ENCODE data around the gene SLC12A9. TPM values are rescaled to one million over a fixed set of nuclear protein-coding genes. Genes with fewer than 3 reads are reported as not detected.

Gene SLC12A9
- total RNA-seq, 4 donors from 2014 or later, result 21.0 to 46.2 (median 23.1) TPM

DNA sequence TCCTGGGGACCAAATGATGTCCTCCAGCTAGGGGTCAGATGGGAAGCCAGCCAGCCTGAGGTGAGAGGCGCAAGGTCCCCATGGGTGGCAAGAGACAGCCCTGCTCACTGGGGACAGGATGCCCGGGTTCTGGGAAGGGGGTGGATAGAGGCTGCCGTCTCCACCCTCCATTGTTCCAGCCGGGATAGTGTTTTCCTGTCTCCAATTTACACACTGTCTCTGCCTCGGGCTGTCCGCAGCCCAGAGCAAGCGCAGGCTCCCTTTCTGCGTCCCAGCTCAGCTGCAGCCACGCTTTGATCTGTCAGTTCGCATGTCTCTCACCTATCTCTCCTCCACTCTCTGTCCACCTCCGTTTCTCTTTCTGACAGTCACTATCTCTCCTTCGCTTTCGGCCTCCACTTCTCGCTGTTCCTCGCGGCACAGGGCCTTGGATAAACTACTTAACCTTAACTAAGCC lies 27.3 kb upstream of the SLC12A9 start:
- peaks cover 14% of the 10 kb centered on the region for H3K27me3 ChIP-seq
- TF ChIP-seq POLR2AphosphoS5 (IDR thresholded peaks at IDR 0.05) (no peak), EP300 (IDR thresholded peaks at IDR 0.05; ENCODE audit: low read depth) (no peak), POLR2A (IDR thresholded peaks at IDR 0.05) (peak; percentile 12)
- TF ChIP-seq, protein P1, sequence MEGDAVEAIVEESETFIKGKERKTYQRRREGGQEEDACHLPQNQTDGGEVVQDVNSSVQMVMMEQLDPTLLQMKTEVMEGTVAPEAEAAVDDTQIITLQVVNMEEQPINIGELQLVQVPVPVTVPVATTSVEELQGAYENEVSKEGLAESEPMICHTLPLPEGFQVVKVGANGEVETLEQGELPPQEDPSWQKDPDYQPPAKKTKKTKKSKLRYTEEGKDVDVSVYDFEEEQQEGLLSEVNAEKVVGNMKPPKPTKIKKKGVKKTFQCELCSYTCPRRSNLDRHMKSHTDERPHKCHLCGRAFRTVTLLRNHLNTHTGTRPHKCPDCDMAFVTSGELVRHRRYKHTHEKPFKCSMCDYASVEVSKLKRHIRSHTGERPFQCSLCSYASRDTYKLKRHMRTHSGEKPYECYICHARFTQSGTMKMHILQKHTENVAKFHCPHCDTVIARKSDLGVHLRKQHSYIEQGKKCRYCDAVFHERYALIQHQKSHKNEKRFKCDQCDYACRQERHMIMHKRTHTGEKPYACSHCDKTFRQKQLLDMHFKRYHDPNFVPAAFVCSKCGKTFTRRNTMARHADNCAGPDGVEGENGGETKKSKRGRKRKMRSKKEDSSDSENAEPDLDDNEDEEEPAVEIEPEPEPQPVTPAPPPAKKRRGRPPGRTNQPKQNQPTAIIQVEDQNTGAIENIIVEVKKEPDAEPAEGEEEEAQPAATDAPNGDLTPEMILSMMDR (IDR thresholded peaks at IDR 0.05), result peak in 1 of 5 experiments; percentile 1
- peak overlapping the region in 3 of 4 donors; percentile 62 to 85 (median 81) for H3K4me3 ChIP-seq
- 9 to 25% methylated on average over 12 to 16 of the region's 16 CpGs for WGBS, 2 donors (ENCODE audit: low coverage in 1 of 2)
- DNase-seq, result no peak
- intact Hi-C loops (cut with DNase I; ENCODE audit: low total_unique reads), result no loop called here
- H3K36me3 ChIP-seq, result peaks cover 0 to 18% (median 2%) of the 10 kb centered on the region in 4 donors
- H3K27ac ChIP-seq, result peak overlapping the region; percentile 81 to 94 (median 90)
- H3K4me1 ChIP-seq, result peaks cover 0 to 39% (median 34%) of the 10 kb centered on the region in 4 donors
- no peaks in the 10 kb centered on the region for H3K9me3 ChIP-seq
- in situ Hi-C loops (cut with MboI; ENCODE audit: low pct_ligation_motif_present in 1 of 4, low pct_unique_long_range_greater_than_20kb in 1 of 4, low sequenced_read_pairs in 3 of 4), result no loop called here

DNA sequence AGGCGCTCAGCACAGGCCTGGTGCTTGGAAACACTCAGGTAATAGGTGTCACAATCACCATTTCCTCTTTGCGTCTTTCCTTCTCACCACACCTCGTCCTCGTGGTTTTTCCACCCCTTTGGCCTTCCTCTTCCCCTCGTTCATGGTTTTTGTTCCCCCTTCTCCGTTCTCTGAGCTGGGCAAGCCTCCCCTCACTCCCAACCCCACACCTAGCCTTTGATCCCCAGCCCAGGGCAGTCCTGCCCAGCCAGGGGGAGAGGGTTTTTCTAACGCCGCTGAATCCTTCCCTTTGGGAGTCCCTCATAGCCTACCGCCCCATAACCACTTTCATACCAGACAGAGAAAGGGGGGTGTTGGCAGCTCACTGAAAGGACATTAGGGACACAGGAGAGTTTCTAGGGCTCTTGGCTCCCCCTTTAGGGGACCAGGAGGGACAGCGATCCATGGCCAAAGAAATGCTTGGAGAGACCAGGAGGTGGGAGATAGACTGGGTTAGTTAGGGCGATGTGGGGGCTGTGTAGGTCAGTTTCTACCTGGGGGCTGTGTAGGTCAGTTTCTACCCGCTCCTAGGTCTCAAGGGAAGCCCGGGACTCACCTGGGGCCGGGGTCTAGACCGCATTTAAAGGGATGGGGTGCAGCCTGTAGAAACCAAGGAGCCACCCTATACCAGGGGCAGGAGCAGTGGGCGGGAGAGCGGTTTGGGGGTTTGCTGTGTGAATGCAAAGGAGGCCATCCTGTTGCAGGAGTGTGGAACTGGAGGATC lies 26.6 kb upstream of the SLC12A9 start:
- in situ Hi-C loops (cut with MboI; ENCODE audit: low pct_ligation_motif_present in 1 of 4, low pct_unique_long_range_greater_than_20kb in 1 of 4, low sequenced_read_pairs in 3 of 4) (no loop called here), intact Hi-C loops (cut with DNase I; ENCODE audit: low total_unique reads) (no loop called here)
- Histone ChIP-seq H3K27ac (peak overlapping the region; percentile 81 to 94 (median 90)), H3K9me3 (no peaks in the 10 kb centered on the region), H3K27me3 (peaks cover 14% of the 10 kb centered on the region), H3K36me3 (peaks cover 0 to 18% (median 2%) of the 10 kb centered on the region in 4 donors), H3K4me1 (peaks cover 0 to 39% (median 34%) of the 10 kb centered on the region in 4 donors), H3K4me3 (peak overlapping the region; percentile 62 to 85 (median 79))
- DNase-seq, result no peak
- no peak for TF ChIP-seq EP300 (IDR thresholded peaks at IDR 0.05; ENCODE audit: low read depth)
- TF ChIP-seq, protein P1 (IDR thresholded peaks at IDR 0.05), result no peak
- TF ChIP-seq POLR2AphosphoS5 (IDR thresholded peaks at IDR 0.05), result no peak
- TF ChIP-seq POLR2A (IDR thresholded peaks at IDR 0.05), result no peak
- 9 to 13% methylated on average over 6 to 17 of the region's 17 CpGs for WGBS, 2 donors (ENCODE audit: low coverage in 1 of 2)

DNA sequence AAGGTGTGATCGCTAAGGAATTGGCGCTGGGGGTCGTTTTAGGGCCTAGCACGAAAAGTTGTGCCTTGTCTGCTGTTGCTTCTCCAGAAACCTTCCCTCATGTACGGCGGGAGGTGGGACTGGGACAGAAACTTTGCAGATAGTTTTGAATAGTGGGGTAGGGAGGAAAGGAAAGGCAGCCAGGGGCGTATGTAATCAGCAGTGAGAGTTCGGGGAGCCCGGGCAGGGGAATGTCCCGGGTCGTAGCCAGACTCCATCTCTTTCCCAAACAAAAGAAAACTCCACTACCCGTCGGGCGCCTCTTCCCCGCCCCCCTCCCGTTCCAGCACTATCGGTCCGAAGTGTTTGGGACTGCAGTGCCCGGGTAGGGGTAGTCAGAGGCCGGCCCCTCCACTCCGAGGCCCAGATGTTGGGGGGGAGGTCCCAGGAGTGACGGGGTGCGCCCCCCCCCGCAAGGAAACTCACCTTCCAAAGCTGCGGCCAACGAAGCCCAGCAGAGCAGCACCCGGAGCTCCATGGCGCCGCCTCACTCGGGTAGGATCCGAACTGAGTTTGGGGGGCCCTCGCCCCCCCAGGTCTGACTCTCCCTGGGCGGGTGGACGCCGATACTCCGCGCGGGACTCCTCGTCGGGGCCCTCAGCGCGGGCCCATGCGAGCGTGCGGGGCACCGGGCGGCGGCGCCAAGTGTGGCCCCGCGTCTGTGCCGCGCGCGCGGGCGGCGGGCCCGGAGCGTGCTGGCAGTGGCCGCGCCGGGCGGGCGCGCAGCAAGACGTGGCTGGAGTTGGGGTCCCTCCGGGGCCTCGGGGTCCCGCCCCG lies 25.8 kb upstream of the SLC12A9 start:
- Histone ChIP-seq H3K4me3 (peak overlapping the region; percentile 62 to 85 (median 79)), H3K36me3 (peaks cover 0 to 15% (median under 1%) of the 10 kb centered on the region in 4 donors), H3K27me3 (peaks cover 14% of the 10 kb centered on the region), H3K4me1 (peaks cover 0 to 41% (median 36%) of the 10 kb centered on the region in 4 donors), H3K9me3 (no peaks in the 10 kb centered on the region), H3K27ac (peak overlapping the region; percentile 81 to 94 (median 90))
- no peak for DNase-seq
- TF ChIP-seq EP300 (IDR thresholded peaks at IDR 0.05; ENCODE audit: low read depth), result no peak
- 0 to 3% methylated on average over 1 to 33 of the region's 71 CpGs for WGBS, 2 donors (ENCODE audit: low coverage in 1 of 2)
- in situ Hi-C loops (cut with MboI; ENCODE audit: low pct_ligation_motif_present in 1 of 4, low pct_unique_long_range_greater_than_20kb in 1 of 4, low sequenced_read_pairs in 3 of 4) (no loop called here), intact Hi-C loops (cut with DNase I; ENCODE audit: low total_unique reads) (loop anchor here (1.0 kb wide), 1 partner anchor 32 kb away; no protein-coding TSS in a partner anchor)

DNA sequence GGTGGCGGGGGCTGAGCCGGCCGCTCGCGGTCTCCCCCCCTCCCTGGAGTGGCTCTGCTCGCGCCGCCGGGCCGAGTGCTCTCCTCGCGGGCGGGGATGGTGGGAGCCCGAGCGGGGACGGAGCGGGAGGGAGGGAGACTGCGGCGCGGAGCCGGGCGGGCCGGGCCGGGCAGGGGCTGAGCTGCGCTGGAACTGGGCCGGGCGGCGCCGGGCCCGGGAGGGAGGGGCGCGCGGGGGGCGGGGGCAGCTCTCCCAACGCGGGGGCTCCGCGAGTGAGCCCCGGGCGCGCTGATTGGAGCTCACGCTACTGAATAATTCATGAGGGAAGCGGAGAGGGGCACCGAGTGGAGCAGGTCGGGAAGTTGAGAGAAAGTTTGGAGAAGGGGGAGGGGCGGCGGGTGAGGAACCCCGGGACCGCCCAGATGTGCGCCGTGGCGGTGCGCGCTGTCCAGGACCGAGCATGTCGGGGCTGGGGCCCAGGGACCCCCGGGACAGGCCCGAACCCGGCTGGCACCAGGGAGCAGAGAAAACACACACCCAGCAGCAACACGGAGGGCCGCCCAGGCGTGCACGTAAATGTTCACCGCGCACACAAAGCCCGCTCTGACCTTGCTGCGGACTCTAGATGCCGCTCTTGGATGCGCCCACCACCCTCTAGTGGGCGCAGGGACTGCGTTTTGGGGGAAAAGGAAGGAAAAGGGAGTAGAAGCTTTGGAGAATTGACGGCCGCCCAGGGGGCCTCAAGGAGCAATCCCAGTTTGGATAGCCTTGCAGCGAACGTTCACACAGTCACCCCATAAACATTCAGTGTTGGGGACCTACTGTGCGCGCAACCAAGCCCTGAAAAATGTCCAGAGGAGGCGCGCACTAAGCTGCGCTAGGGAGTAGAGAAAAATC lies 24.9 kb upstream of the SLC12A9 start, which contains the start of gene EPHB4:
Gene EPHB4, minus strand, starts transcription at position 194 of the 897 bp plus-strand sequence. CDS start 493 bp downstream, outside the sequence.
- peak; percentile 39 to 43 (median 43) for TF ChIP-seq POLR2AphosphoS5 (IDR thresholded peaks at IDR 0.05)
- peak; percentile 22 for TF ChIP-seq POLR2A (IDR thresholded peaks at IDR 0.05)
- TF ChIP-seq, protein P1 (IDR thresholded peaks at IDR 0.05), result peak in 3 of 5 experiments; percentile 9 to 17 (median 11)
- no peak for TF ChIP-seq EP300 (IDR thresholded peaks at IDR 0.05; ENCODE audit: low read depth)
- Histone ChIP-seq H3K9me3 (no peaks in the 10 kb centered on the region), H3K36me3 (peaks cover 0 to 8% (median 0%) of the 10 kb centered on the region in 4 donors), H3K4me1 (peaks cover 0 to 48% (median 39%) of the 10 kb centered on the region in 4 donors), H3K27me3 (peaks cover 14% of the 10 kb centered on the region), H3K4me3 (peak within 1 kb of the TSS; percentile 62 to 85 (median 79)), H3K27ac (peak within 1 kb of the TSS; percentile 81 to 94 (median 90))
- intact Hi-C loops (cut with DNase I; ENCODE audit: low total_unique reads), result loop anchor here (1.0 kb wide), 1 partner anchor 33 kb away; no protein-coding TSS in a partner anchor
- in situ Hi-C loops (cut with MboI; ENCODE audit: low pct_ligation_motif_present in 1 of 4, low pct_unique_long_range_greater_than_20kb in 1 of 4, low sequenced_read_pairs in 3 of 4), result no loop called here
- WGBS, 2 donors (ENCODE audit: low coverage in 1 of 2), result 1 to 2% methylated on average over 11 to 54 of the region's 80 CpGs
- peak; percentile 83 for DNase-seq
